Fibroblast of pulmonary artery (primary cell): Measurements from ENCODE around the gene SMTN.

ENCODE experiments used
- DNase-seq: peaks from one replicate; pipeline ENCODE4 v3.0.0-alpha.2; 2010; ENCODE audit warnings: low read depth
- H3K4me3 ChIP-seq: replicated peaks from 2 replicates; pipeline ENCODE4 v1.5.1; 2011; ENCODE audit warnings: low read depth, mild to moderate bottlenecking, control low read depth, low read length, moderate library complexity
- CTCF ChIP-seq: IDR thresholded peaks from 2 replicates; pipeline ENCODE4 v1.5.1; 2011; ENCODE audit warnings: mild to moderate bottlenecking, control low read depth, low read length, inconsistent platforms; ENCODE audit errors: missing control alignments

The SMTN gene

GRCh38 chr22:31080848-31081649 lies at the start of gene SMTN:
TSS of gene SMTN (plus strand) at chr22:31081318. CDS start at chr22:31083259, 1,941 bp downstream.
- TF ChIP-seq CTCF: no peak
- H3K4me3 ChIP-seq: peak within 1 kb of the TSS; percentile 85
- peak; percentile 88 for DNase-seq

- TF ChIP-seq CTCF: no peak
- no peak overlapping the region for H3K4me3 ChIP-seq
- no peak for DNase-seq
These were observed 44.2 kb upstream of the SMTN start for GRCh38 chr22:31036671-31037550.

- no peak overlapping the region for H3K4me3 ChIP-seq
- TF ChIP-seq CTCF: no peak
- no peak for DNase-seq
These were observed 42.4 kb upstream of the SMTN start for GRCh38 chr22:31038686-31039085.

- H3K4me3 ChIP-seq: no peak overlapping the region
- peak; percentile 64 for DNase-seq
- TF ChIP-seq CTCF: no peak
These were observed 41.7 kb upstream of the SMTN start for GRCh38 chr22:31039393-31039792.

- no peak for DNase-seq
- no peak overlapping the region for H3K4me3 ChIP-seq
- no peak for TF ChIP-seq CTCF
These were observed 40.3 kb upstream of the SMTN start for GRCh38 chr22:31040542-31041398.

GRCh38 chr22:31044262-31044861 lies 36.8 kb upstream of the SMTN start:
- no peak overlapping the region for H3K4me3 ChIP-seq
- no peak for TF ChIP-seq CTCF
- DNase-seq: peak; percentile 84
